GM18508 (cell line): Measurements from ENCODE around the gene TMEM14A.

ENCODE experiments used
- ATAC-seq: cut with Tn5 transposase; IDR thresholded peaks from one replicate; pipeline ENCODE4 v1.9.1; 2021; ENCODE audit warnings: moderate number of reproducible peaks; ENCODE audit not compliant: insufficient read depth, unreplicated experiment

TMEM14A gene

GRCh38 chr6:52728394-52728793 lies 57.5 kb downstream of the TMEM14A start:
- no peak for ATAC-seq

GRCh38 chr6:52729576-52729975 lies 58.7 kb downstream of the TMEM14A start:
- no peak for ATAC-seq

GRCh38 chr6:52731719-52732118 lies 60.8 kb downstream of the TMEM14A start:
- ATAC-seq, result no peak

GRCh38 chr6:52733172-52733571 lies 62.3 kb downstream of the TMEM14A start:
- no peak for ATAC-seq

- ATAC-seq, result no peak
Measured at GRCh38 chr6:52734072-52734471, 63.2 kb downstream of the TMEM14A start.

- ATAC-seq, result no peak
Measured at GRCh38 chr6:52735071-52735470, 64.2 kb downstream of the TMEM14A start.

GRCh38 chr6:52736145-52736544 lies 65.2 kb downstream of the TMEM14A start:
- no peak for ATAC-seq
